GM12878 (cell line): ENCODE results near the gene ARL13A. TPM values are rescaled to one million over a fixed set of nuclear protein-coding genes. Genes with fewer than 3 reads are reported as not detected.

ENCODE experiments used
- ATAC-seq: fragments of 200-7000 bp; cut with Tn5 transposase; 3 replicates; pipeline ENCODE4 v1.9.1; 2020; ENCODE audit warnings: mild to moderate bottlenecking, moderate library complexity
- BruUV-seq: library from RNA; stranded (reverse); fragments of 400-500 nt; replicated peaks from 2 replicates; lab custom pipeline; 2021; lab: Mats Ljungman, UMichigan
- CTCF ChIA-PET: fragments of 300-600 bp; sonication (Branson Sonifier 250); formaldehyde crosslinking; extraction: SDS; loops from one replicate; lab custom pipeline; 2021; ENCODE audit warnings: inconsistent platforms; lab: Yijun Ruan, JAX
- POLR2A ChIA-PET: fragments of 350-600 bp; formaldehyde crosslinking; extraction: SDS; loops from one replicate; lab custom pipeline; 2021; ENCODE audit warnings: inconsistent platforms; lab: Charles Lee
- RAD21 ChIA-PET: fragments of 300-600 bp; sonication (Branson Sonifier 250); formaldehyde crosslinking; loops from one replicate; lab custom pipeline; 2023; ENCODE audit warnings: antibody characterized with exemption; ENCODE audit not compliant: unreplicated experiment; lab: Charles Lee
- SMC1A ChIA-PET: fragments of 300-600 bp; sonication (Branson Sonifier 250); formaldehyde crosslinking; loops from one replicate; lab custom pipeline; 2023; ENCODE audit not compliant: unreplicated experiment, uncharacterized antibody; lab: Charles Lee
- DNase-seq: peaks from one replicate; pipeline ENCODE4 v3.0.0-alpha.2; 2011; ENCODE audit warnings: low read depth, low spot score
- FAIRE-seq: peaks from 3 replicates; lab custom pipeline; 2011; peaks lifted over from hg19 to GRCh38; lab: Jason Lieb, UNC
- H2AFZ ChIP-seq: 2 replicates; pipeline ENCODE4 v1.6.0; 2011; ENCODE audit warnings: low read depth, low read length, control low read depth; ENCODE audit not compliant: control insufficient read depth
- H3K27ac ChIP-seq: 2 replicates; pipeline ENCODE4 v1.5.1; 2011; ENCODE audit warnings: control low read depth; ENCODE audit not compliant: control insufficient read depth, insufficient read depth
- H3K27me3 ChIP-seq, 2 experiments: replicated peaks in 1 of 2; 2 replicates each; pipeline versions ENCODE4 v1.6.0 to v1.6.1; 2011; ENCODE audit warnings: low read length in 1 of 2; ENCODE audit not compliant: control insufficient read depth in 2 of 2, insufficient read depth in 2 of 2
- H3K36me3 ChIP-seq, 2 experiments: 2 replicates each; pipeline ENCODE4 v1.5.1; 2011; ENCODE audit warnings: low read length in 1 of 2; ENCODE audit not compliant: control insufficient read depth in 2 of 2, insufficient read depth in 2 of 2
- H3K4me1 ChIP-seq: 2 replicates; pipeline ENCODE4 v1.6.1; 2011; ENCODE audit warnings: mild to moderate bottlenecking, low read length, moderate library complexity, mixed read lengths; ENCODE audit not compliant: control insufficient read depth, insufficient read depth
- H3K4me2 ChIP-seq: 2 replicates; pipeline ENCODE4 v1.6.0; 2011; ENCODE audit warnings: control low read depth; ENCODE audit not compliant: control insufficient read depth, insufficient read depth
- H3K4me3 ChIP-seq: fragments of 200-600 bp; sonication (generic); 2 replicates; pipeline ENCODE4 v1.5.1; 2016
- H3K79me2 ChIP-seq: 2 replicates; pipeline ENCODE4 v1.6.0; 2011; ENCODE audit warnings: low read length; ENCODE audit not compliant: control insufficient read depth, insufficient read depth
- H3K9ac ChIP-seq: 2 replicates; pipeline ENCODE4 v1.8.0; 2011; ENCODE audit warnings: low read length, control low read depth, mixed read lengths; ENCODE audit not compliant: control insufficient read depth, insufficient read depth
- H3K9me3 ChIP-seq: replicated peaks from 3 replicates; pipeline ENCODE4 v1.5.1; 2011; ENCODE audit warnings: mild to moderate bottlenecking, low read length; ENCODE audit not compliant: control insufficient read depth, insufficient read depth
- H4K20me1 ChIP-seq: 2 replicates; pipeline ENCODE4 v1.6.0; 2011; ENCODE audit not compliant: control insufficient read depth, insufficient read depth
- CBX3 ChIP-seq: fragments of 200-600 bp; sonication (generic); IDR thresholded peaks from 2 replicates; pipeline ENCODE4 v1.6.1; 2016; ENCODE audit warnings: low read depth, borderline replicate concordance
- HDGF ChIP-seq: fragments of 450-650 bp; IDR thresholded peaks from 2 replicates; pipeline ENCODE4 v1.6.1; 2016; ENCODE audit warnings: antibody characterized with exemption
- MTA2 ChIP-seq: fragments of 450-650 bp; IDR thresholded peaks from 2 replicates; pipeline ENCODE4 v1.6.1; 2016; ENCODE audit warnings: low read depth, mild to moderate bottlenecking, moderate library complexity
- NBN ChIP-seq: fragments of 450-650 bp; IDR thresholded peaks from 2 replicates; pipeline ENCODE4 v1.6.1; 2016
- RFX5 ChIP-seq: IDR thresholded peaks from 2 replicates; pipeline ENCODE4 v1.6.1; 2011; ENCODE audit warnings: low read depth, low read length, improper control_type of control experiment
- SMAD5 ChIP-seq: IDR thresholded peaks from 2 replicates; pipeline ENCODE4 v1.6.1; 2016; ENCODE audit warnings: antibody characterized with exemption, low read depth
- TCF7 ChIP-seq: IDR thresholded peaks from 2 replicates; pipeline ENCODE4 v1.6.1; 2014; ENCODE audit warnings: antibody characterized with exemption, borderline replicate concordance
- WGBS: methylation state at CpG from one replicate; pipeline ENCODE4 v1.1.6; 2016; ENCODE audit warnings: low lambda C conversion rate; ENCODE audit not compliant: insufficient replicate concordance, insufficient coverage; ENCODE audit errors: missing lambda C conversion rate; 5-methylcytosine and 5-hydroxymethylcytosine counted together
- in situ Hi-C: fragments of 300-500 bp; cut with MboI; formaldehyde crosslinking; loops from 9 replicates; pipeline ENCODE4 v1.14.3; 2018; ENCODE audit warnings: mixed read lengths
- intact Hi-C: fragments of 100-400 bp; cut with micrococcal nuclease; formaldehyde crosslinking; loops from one replicate; pipeline ENCODE4 v1.14.2; 2022; ENCODE audit not compliant: unreplicated experiment
- polyA plus RNA-seq, 11 experiments: library from polyadenylated mRNA; depleted of rRNA in 4 of 11; unstranded in 6 of 11; stranded (reverse) in 5 of 11; fragments of >200 nt; fragmentation: Nextera tagmentation in 4 of 11; fragmentation: Illumina TruSeq in 1 of 11; extraction: Ambion mirVana in 4 of 11; extraction: Trizol in 1 of 11; gene quantifications; 1 replicate in 1 of 11; 2 replicates in 10 of 11; pipeline versions ENCODE4 v1.2.1 to v1.2.3, GENCODE V29; 2011 to 2016; ENCODE audit warnings: inconsistent platforms in 2 of 11, missing spikeins in 2 of 11, low read depth in 1 of 11
- total RNA-seq, 4 experiments: library from RNA; depleted of rRNA in 3 of 4; stranded (reverse); fragments of >200 nt in 3 of 4; fragmentation: Illumina TruSeq in 1 of 4; extraction: Trizol in 1 of 4; gene quantifications; 2 replicates each; pipeline versions ENCODE4 v1.2.1 to v1.2.3, GENCODE V29; 2013 to 2021
- TF ChIP-seq, protein P1 (sequence below): IDR thresholded peaks from 2 replicates; pipeline ENCODE4 v1.6.1; 2011; ENCODE audit warnings: low read depth, low read length, improper control_type of control experiment, borderline replicate concordance

ARL13A gene
- total and polyA plus RNA-seq, 10 of the 15 experiments (the other 5 are each of a cell fraction or from before 2014, with no cell fraction given): not detected

DNA sequence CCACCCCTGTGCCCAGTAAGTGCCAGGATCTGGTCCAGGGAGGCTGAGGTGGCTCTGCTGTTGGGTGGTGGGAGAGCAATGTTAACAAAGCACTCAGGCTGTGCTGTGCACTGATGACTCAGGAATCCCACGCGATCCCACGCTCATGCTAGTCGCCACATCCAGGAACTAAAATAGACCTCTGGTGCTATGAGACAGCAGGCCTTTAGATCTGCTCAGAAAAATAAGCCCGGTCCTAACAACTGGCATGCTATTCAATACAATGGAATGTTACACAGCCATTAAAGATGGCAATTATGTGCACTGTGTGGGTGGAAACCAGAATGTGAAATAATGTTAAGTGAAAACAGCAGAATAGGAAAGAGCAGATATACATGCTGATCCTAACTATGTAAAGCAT lies 26.0 kb downstream of the ARL13A start:
- WGBS: 89% methylated on average over 5 of the region's 5 CpGs
- H3K27me3 ChIP-seq: no peaks in the 10 kb centered on the region
- ChIA-PET RAD21 (no interaction called here), CTCF (no interaction called here), SMC1A (no interaction called here), POLR2A (no interaction called here)
- in situ Hi-C loops: no loop called here
- DNase-seq (no peak), FAIRE-seq (no peak), ATAC-seq (no peak)
- no peaks in the 10 kb centered on the region for H3K79me2 ChIP-seq
- no peaks in the 10 kb centered on the region for H3K9me3 ChIP-seq
- TF ChIP-seq MTA2 (no peak), NBN (no peak)
- no peak overlapping the region for H2AFZ ChIP-seq
- intact Hi-C loops: no loop called here
- H3K4me2 ChIP-seq: no peak overlapping the region
- no peaks in the 10 kb centered on the region for H3K36me3 ChIP-seq
- no peak overlapping the region for H3K27ac ChIP-seq
- peaks cover 6% of the 10 kb centered on the region for H3K4me1 ChIP-seq
- H3K4me3 ChIP-seq: no peak overlapping the region
- no peaks in the 10 kb centered on the region for H4K20me1 ChIP-seq
- no TSS peak for BruUV-seq
- no peak overlapping the region for H3K9ac ChIP-seq

DNA sequence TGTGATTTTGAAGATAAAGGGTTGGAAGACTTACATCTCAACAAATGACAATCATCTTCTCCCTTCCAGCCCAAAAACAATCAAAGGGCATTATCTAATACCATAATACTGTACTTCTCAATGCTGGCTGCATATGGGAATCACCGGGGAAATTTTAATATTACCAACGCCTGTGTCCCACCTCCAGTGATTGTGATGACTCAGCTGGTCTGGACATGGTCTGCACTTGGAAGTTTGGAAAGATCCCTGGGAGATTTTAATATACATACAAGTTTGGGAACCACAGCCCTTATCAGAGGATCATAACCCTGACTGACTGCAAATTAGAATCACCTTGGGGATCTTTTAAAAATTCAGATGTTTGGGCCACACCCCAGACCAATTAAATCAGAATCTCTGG lies 29.9 kb downstream of the ARL13A start:
- WGBS: 50% methylated on average over 2 of the region's 2 CpGs
- DNase-seq: no peak
- ChIA-PET POLR2A (no interaction called here), CTCF (no interaction called here), SMC1A (interaction anchor here (0.7 kb wide), 1 partner anchor 58 kb away, joined by 3 read pairs; no protein-coding TSS in a partner anchor), RAD21 (interaction anchor here (0.8 kb wide), 1 partner anchor 210 kb away, joined by 3 read pairs; no protein-coding TSS in a partner anchor)
- no peak for ATAC-seq
- no peaks in the 10 kb centered on the region for H4K20me1 ChIP-seq
- H3K4me2 ChIP-seq: no peak overlapping the region
- in situ Hi-C loops: no loop called here
- no peak for FAIRE-seq
- no peak overlapping the region for H3K9ac ChIP-seq
- H3K4me3 ChIP-seq: no peak overlapping the region
- no peaks in the 10 kb centered on the region for H3K27me3 ChIP-seq
- no TSS peak for BruUV-seq
- no peaks in the 10 kb centered on the region for H3K9me3 ChIP-seq
- H3K36me3 ChIP-seq: no peaks in the 10 kb centered on the region
- intact Hi-C loops: no loop called here
- H3K79me2 ChIP-seq: no peaks in the 10 kb centered on the region
- TF ChIP-seq SMAD5: no peak
- TF ChIP-seq CBX3: no peak
- TF ChIP-seq HDGF: no peak
- no peak for TF ChIP-seq TCF7
- TF ChIP-seq RFX5: no peak
- TF ChIP-seq, protein P1, sequence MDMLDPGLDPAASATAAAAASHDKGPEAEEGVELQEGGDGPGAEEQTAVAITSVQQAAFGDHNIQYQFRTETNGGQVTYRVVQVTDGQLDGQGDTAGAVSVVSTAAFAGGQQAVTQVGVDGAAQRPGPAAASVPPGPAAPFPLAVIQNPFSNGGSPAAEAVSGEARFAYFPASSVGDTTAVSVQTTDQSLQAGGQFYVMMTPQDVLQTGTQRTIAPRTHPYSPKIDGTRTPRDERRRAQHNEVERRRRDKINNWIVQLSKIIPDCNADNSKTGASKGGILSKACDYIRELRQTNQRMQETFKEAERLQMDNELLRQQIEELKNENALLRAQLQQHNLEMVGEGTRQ: no peak
- peaks cover 6% of the 10 kb centered on the region for H3K4me1 ChIP-seq
- no peak overlapping the region for H2AFZ ChIP-seq
- no peak overlapping the region for H3K27ac ChIP-seq
